ENCODE measurements around the gene GRID1.
A peak's percentile ranks its signal among the peaks of the same experiment; 100 is the strongest.

DNA sequence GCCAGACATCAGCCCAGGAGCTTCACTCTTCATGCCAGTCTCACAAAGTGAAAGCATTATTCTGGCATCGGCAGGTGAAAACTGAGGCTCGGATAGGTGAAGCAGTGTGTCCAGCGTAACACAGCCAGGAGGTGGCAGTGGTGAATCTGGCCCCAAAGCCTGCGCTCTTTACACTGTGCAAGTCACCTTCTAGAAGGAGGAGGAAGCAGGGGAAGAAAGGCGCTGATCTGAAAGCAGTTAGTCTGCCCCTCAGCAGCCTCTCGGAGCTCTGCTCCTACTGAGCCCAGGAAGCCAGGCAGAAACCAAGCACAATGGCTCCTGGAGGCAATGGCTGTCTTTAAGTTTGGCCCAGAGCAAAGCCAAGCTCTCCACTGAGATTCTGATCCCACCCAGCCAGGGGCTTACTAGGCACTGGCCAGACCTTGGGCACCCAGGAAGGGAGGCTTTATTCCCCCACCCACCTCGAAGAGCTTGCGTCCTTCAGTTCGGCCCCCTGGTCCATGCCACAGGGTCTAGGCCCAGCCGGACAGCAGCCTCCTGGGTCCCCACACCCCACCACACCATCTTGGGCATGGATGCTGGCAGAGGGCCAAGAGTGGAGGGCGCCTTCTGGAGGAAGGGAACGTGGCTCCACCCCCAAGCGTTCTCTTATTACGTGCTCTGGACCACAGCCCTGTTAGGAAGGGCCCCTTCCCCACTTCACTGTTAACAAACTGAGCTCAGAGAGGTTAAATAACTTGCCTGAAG, 104.5 kb downstream of the GRID1 start:
- TF ChIP-seq CTCF (tag by site-specific recombination; IDR thresholded peaks at IDR 0.05) (0 out of 2 replicates have a peak, but pooled peaks have one; percentile 22), ZBTB8A (tag by site-specific recombination; IDR thresholded peaks at IDR 0.05) (no peak), ZNF341 (tag by site-specific recombination; IDR thresholded peaks at IDR 0.05; ENCODE audit: low read depth) (no peak), ZNF350 (tag by site-specific recombination; IDR thresholded peaks at IDR 0.05) (no peak), BCL11A (tag by site-specific recombination; IDR thresholded peaks at IDR 0.05; ENCODE audit: low read depth) (no peak), ZNF274 (IDR thresholded peaks at IDR 0.05; ENCODE audit: low read length) (no peak), ZNF274 (tag by site-specific recombination; IDR thresholded peaks at IDR 0.05; ENCODE audit: borderline replicate concordance) (no peak), YY1 (tag by site-specific recombination; IDR thresholded peaks at IDR 0.05) (no peak), ZNF658 (tag by site-specific recombination; IDR thresholded peaks at IDR 0.05) (no peak), REST (tag by site-specific recombination; IDR thresholded peaks at IDR 0.05) (no peak), KLF10 (tag by site-specific recombination; IDR thresholded peaks at IDR 0.05) (no peak), ZNF146 (tag by site-specific recombination; IDR thresholded peaks at IDR 0.05) (no peak), OVOL3 (tag by site-specific recombination; IDR thresholded peaks at IDR 0.05) (no peak), ZBTB10 (tag by site-specific recombination; IDR thresholded peaks at IDR 0.05) (no peak)
- TF ChIP-seq, protein P1, sequence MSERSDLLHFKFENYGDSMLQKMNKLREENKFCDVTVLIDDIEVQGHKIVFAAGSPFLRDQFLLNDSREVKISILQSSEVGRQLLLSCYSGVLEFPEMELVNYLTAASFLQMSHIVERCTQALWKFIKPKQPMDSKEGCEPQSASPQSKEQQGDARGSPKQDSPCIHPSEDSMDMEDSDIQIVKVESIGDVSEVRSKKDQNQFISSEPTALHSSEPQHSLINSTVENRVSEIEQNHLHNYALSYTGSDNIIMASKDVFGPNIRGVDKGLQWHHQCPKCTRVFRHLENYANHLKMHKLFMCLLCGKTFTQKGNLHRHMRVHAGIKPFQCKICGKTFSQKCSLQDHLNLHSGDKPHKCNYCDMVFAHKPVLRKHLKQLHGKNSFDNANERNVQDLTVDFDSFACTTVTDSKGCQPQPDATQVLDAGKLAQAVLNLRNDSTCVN (tag by site-specific recombination; optimal IDR thresholded peaks at IDR 0.05): no peak
